Endothelial cell of umbilical vein (primary cell): ENCODE results near the gene TRIM36.

Experiments used
- MAX ChIP-seq: IDR thresholded peaks from 2 replicates; pipeline ENCODE4 v1.6.1; 2011; ENCODE audit not compliant: insufficient read depth, insufficient read length
- TF ChIP-seq, protein P1 (sequence below), 2 donors: IDR thresholded peaks; 1 replicate in 1 of 2; 2 replicates in 1 of 2; pipeline ENCODE4 v1.5.1; 2011; ENCODE audit warnings: low read length in 2 of 2, mild to moderate bottlenecking in 2 of 2, moderate library complexity in 2 of 2, control low read depth in 1 of 2, inconsistent platforms in 1 of 2, low read depth in 1 of 2; ENCODE audit not compliant: insufficient read depth in 1 of 2; ENCODE audit errors: extremely low read depth in 1 of 2

DNA sequence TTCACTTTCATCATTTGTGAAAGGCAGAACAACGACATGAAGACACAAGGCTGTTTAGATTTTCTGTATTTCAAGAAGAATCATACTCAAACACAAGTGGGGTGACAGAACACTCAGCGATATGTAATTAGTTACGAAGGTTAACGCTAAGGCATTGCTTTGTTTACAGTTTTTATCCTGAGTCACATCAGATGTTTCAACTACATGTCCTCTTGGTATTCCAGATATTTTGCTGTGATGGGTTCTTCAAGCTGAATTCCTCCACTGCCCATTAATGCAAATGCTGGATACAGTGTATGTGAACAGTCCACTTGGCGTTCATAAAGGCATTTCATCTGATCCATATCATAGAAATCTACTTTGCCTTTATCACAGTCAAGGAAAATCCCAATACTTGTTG, 43.4 kb downstream of the TRIM36 start:
- no peak for TF ChIP-seq MAX
- TF ChIP-seq, protein P1, sequence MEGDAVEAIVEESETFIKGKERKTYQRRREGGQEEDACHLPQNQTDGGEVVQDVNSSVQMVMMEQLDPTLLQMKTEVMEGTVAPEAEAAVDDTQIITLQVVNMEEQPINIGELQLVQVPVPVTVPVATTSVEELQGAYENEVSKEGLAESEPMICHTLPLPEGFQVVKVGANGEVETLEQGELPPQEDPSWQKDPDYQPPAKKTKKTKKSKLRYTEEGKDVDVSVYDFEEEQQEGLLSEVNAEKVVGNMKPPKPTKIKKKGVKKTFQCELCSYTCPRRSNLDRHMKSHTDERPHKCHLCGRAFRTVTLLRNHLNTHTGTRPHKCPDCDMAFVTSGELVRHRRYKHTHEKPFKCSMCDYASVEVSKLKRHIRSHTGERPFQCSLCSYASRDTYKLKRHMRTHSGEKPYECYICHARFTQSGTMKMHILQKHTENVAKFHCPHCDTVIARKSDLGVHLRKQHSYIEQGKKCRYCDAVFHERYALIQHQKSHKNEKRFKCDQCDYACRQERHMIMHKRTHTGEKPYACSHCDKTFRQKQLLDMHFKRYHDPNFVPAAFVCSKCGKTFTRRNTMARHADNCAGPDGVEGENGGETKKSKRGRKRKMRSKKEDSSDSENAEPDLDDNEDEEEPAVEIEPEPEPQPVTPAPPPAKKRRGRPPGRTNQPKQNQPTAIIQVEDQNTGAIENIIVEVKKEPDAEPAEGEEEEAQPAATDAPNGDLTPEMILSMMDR (IDR thresholded peaks at IDR 0.05; ENCODE audit: extremely low read depth in 1 of 2, insufficient read depth in 1 of 2, low read depth in 1 of 2, low read length in 2 of 2) = no peak
